DND-41 (cell line): ENCODE measurements around the gene STIMATE.

Source experiments
- EZH2 ChIP-seq: IDR thresholded peaks from 3 replicates; pipeline ENCODE4 v1.6.1; 2012; ENCODE audit warnings: borderline replicate concordance, low read depth, mild to moderate bottlenecking, moderate library complexity, low read length, inconsistent platforms; ENCODE audit not compliant: severe bottlenecking
- TF ChIP-seq, protein P1 (sequence below): IDR thresholded peaks from 2 replicates; pipeline ENCODE4 v1.5.1; 2012; ENCODE audit warnings: borderline replicate concordance, low read length, moderate library complexity, mild to moderate bottlenecking; ENCODE audit not compliant: poor library complexity, severe bottlenecking; ENCODE audit errors: extremely low read depth

- TF ChIP-seq, protein P1, sequence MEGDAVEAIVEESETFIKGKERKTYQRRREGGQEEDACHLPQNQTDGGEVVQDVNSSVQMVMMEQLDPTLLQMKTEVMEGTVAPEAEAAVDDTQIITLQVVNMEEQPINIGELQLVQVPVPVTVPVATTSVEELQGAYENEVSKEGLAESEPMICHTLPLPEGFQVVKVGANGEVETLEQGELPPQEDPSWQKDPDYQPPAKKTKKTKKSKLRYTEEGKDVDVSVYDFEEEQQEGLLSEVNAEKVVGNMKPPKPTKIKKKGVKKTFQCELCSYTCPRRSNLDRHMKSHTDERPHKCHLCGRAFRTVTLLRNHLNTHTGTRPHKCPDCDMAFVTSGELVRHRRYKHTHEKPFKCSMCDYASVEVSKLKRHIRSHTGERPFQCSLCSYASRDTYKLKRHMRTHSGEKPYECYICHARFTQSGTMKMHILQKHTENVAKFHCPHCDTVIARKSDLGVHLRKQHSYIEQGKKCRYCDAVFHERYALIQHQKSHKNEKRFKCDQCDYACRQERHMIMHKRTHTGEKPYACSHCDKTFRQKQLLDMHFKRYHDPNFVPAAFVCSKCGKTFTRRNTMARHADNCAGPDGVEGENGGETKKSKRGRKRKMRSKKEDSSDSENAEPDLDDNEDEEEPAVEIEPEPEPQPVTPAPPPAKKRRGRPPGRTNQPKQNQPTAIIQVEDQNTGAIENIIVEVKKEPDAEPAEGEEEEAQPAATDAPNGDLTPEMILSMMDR, result no peak
- TF ChIP-seq EZH2, result no peak
These were observed 73.3 kb downstream of the STIMATE start for GRCh38 chr3:52824037-52824436.
